ENCODE measurements around the gene NXPE2.

Gene NXPE2

DNA sequence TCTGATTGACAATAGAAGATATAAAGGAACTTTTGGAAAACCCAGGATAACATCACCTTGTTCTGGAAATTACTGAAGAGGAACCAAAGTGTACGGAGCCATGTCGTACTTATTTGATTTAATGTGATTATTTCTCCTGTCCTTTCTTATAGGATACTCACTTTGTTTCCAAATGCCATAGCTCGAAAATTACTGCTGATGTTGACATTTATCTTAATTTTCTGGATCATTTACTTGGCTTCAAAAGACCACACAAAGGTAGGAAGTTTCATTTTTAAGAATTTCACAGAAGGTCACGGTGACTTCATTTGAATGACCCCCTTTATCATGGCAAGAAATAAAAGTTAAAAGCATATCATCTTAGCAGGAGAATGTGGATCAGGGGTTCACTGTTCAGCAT, 1.2 kb downstream of the NXPE2 start:
- Histone ChIP-seq H4K20me1 (ENCODE audit: low read depth, low read length) (no peaks in the 10 kb centered on the region), H3K4me3 (ENCODE audit: insufficient read depth, low read length, poor library complexity, severe bottlenecking) (no peak overlapping the region), H3K4me2 (ENCODE audit: low read depth, low read length, poor library complexity, severe bottlenecking) (no peak overlapping the region)

DNA sequence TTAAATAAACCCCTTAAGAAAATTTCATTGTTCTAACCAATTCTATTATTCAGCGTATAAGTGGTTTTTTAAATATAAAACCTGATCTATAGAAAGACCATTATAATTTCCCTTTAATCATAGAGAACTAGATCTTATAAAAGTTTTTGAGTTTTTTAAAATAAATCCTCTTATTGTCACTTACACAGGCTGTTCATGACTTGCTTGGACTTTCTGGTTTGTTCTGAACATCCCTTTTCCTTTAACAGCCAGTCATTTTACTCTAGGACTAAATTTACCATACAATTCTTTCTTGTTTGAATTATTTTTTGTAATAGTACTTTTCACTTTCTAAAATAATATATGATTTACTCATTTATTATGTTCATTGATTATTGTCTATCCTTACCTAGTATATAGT, 4.7 kb downstream of the NXPE2 start:
- H3K27me3 ChIP-seq (ENCODE audit: low read length): no peaks in the 10 kb centered on the region
- no peaks in the 10 kb centered on the region for H4K20me1 ChIP-seq (ENCODE audit: low read depth, low read length)
- TF ChIP-seq EZH2phosphoT487 (conservative IDR thresholded peaks at IDR 0.05; ENCODE audit: low read length): no peak
- TF ChIP-seq, protein P1, sequence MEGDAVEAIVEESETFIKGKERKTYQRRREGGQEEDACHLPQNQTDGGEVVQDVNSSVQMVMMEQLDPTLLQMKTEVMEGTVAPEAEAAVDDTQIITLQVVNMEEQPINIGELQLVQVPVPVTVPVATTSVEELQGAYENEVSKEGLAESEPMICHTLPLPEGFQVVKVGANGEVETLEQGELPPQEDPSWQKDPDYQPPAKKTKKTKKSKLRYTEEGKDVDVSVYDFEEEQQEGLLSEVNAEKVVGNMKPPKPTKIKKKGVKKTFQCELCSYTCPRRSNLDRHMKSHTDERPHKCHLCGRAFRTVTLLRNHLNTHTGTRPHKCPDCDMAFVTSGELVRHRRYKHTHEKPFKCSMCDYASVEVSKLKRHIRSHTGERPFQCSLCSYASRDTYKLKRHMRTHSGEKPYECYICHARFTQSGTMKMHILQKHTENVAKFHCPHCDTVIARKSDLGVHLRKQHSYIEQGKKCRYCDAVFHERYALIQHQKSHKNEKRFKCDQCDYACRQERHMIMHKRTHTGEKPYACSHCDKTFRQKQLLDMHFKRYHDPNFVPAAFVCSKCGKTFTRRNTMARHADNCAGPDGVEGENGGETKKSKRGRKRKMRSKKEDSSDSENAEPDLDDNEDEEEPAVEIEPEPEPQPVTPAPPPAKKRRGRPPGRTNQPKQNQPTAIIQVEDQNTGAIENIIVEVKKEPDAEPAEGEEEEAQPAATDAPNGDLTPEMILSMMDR (IDR thresholded peaks at IDR 0.05; ENCODE audit: insufficient read depth, low read length, poor library complexity, severe bottlenecking): no peak
- H3K9me2 ChIP-seq (replicated peaks; ENCODE audit: insufficient read depth, low read length): no peaks in the 10 kb centered on the region
- no peak overlapping the region for H2AFZ ChIP-seq (ENCODE audit: low read depth, low read length, severe bottlenecking)
- H3K79me2 ChIP-seq (ENCODE audit: insufficient read depth, low read length): no peaks in the 10 kb centered on the region
- no peak overlapping the region for H3K27ac ChIP-seq (ENCODE audit: low read depth, low read length)
- no peak overlapping the region for H3K4me3 ChIP-seq (ENCODE audit: insufficient read depth, low read length, poor library complexity, severe bottlenecking)
- H3K9ac ChIP-seq (ENCODE audit: low read length): no peak overlapping the region
- no peaks in the 10 kb centered on the region for H3F3A ChIP-seq (ENCODE audit: insufficient read depth)
- no peaks in the 10 kb centered on the region for H3K36me3 ChIP-seq (ENCODE audit: low read length)
- no peak overlapping the region for H3K4me2 ChIP-seq (ENCODE audit: low read depth, low read length, poor library complexity, severe bottlenecking)
- 0 out of 2 replicates have a peak, but pooled peaks cover 7% of the 10 kb centered on the region for H3K9me3 ChIP-seq (ENCODE audit: insufficient read depth, low read length)

More for the DNA sequence above, 1.2 kb downstream of the NXPE2 start:
- Histone ChIP-seq H3K9me2 (replicated peaks; ENCODE audit: insufficient read depth, low read length) (no peaks in the 10 kb centered on the region), H3K79me2 (ENCODE audit: insufficient read depth, low read length) (no peaks in the 10 kb centered on the region), H3K9me3 (ENCODE audit: insufficient read depth, low read length) (0 out of 2 replicates have a peak, but pooled peaks cover 7% of the 10 kb centered on the region), H2AFZ (ENCODE audit: low read depth, low read length, severe bottlenecking) (no peak overlapping the region), H3K27ac (ENCODE audit: low read depth, low read length) (no peak overlapping the region), H3K36me3 (ENCODE audit: low read length) (no peaks in the 10 kb centered on the region), H3K9ac (ENCODE audit: low read length) (no peak overlapping the region), H3F3A (ENCODE audit: insufficient read depth) (no peaks in the 10 kb centered on the region), H3K27me3 (ENCODE audit: low read length) (no peaks in the 10 kb centered on the region)
- TF ChIP-seq, protein P1 (IDR thresholded peaks at IDR 0.05; ENCODE audit: insufficient read depth, low read length, poor library complexity, severe bottlenecking): no peak
- no peak for TF ChIP-seq EZH2phosphoT487 (conservative IDR thresholded peaks at IDR 0.05; ENCODE audit: low read length)

DNA sequence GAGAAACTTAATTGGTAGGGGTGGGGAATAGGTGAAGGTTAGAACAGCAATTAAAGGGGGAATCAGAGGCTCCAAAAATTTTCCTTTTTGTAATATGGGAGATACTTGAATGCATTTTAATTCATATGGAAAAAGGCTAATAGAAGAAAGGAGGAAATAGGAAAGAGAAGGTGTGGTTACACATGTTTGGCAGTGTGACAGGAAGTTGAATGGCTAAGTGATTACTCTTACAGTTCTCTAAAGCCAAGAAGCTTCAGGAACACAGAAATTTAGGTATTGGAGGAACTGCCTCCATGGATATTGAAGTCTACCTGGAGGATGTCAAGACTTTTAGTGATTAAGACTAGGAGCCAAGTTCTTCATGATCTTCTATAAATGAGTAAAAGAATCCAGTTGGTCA, 6.3 kb downstream of the NXPE2 start:
- no peak overlapping the region for H3K4me2 ChIP-seq (ENCODE audit: low read depth, low read length, poor library complexity, severe bottlenecking)
- TF ChIP-seq, protein P1 (IDR thresholded peaks at IDR 0.05; ENCODE audit: insufficient read depth, low read length, poor library complexity, severe bottlenecking): no peak
- TF ChIP-seq EZH2phosphoT487 (conservative IDR thresholded peaks at IDR 0.05; ENCODE audit: low read length): no peak
- H3K79me2 ChIP-seq (ENCODE audit: insufficient read depth, low read length): no peaks in the 10 kb centered on the region
- H3K27ac ChIP-seq (ENCODE audit: low read depth, low read length): no peak overlapping the region
- no peaks in the 10 kb centered on the region for H3K27me3 ChIP-seq (ENCODE audit: low read length)
- no peak overlapping the region for H3K4me3 ChIP-seq (ENCODE audit: insufficient read depth, low read length, poor library complexity, severe bottlenecking)
- H4K20me1 ChIP-seq (ENCODE audit: low read depth, low read length): no peaks in the 10 kb centered on the region
- no peak overlapping the region for H3K9ac ChIP-seq (ENCODE audit: low read length)
- no peaks in the 10 kb centered on the region for H3K36me3 ChIP-seq (ENCODE audit: low read length)
- H3K9me3 ChIP-seq (ENCODE audit: insufficient read depth, low read length): 0 out of 2 replicates have a peak, but pooled peaks cover 7% of the 10 kb centered on the region
- no peaks in the 10 kb centered on the region for H3F3A ChIP-seq (ENCODE audit: insufficient read depth)
- H3K9me2 ChIP-seq (replicated peaks; ENCODE audit: insufficient read depth, low read length): no peaks in the 10 kb centered on the region
- no peak overlapping the region for H2AFZ ChIP-seq (ENCODE audit: low read depth, low read length, severe bottlenecking)
